Right lobe of liver (tissue), 6 donors: ENCODE data around the gene GAS2L2. TPM values are rescaled to one million over a fixed set of nuclear protein-coding genes. Genes with fewer than 3 reads are reported as not detected.

Experiments
- ATAC-seq, 4 donors: fragments of 200-7000 bp; cut with Tn5 transposase; one replicate each; pipeline ENCODE4 v1.9.1; 2020; ENCODE audit warnings: mild to moderate bottlenecking in 4 of 4, moderate library complexity in 4 of 4
- DNase-seq, 3 donors: peaks; one replicate each; pipeline ENCODE4 v3.0.0-alpha.2; 2020
- H3K27ac ChIP-seq, 3 donors: fragments of 200-600 bp; one replicate each; pipeline ENCODE4 v1.8.0; 2022
- H3K27me3 ChIP-seq, 2 donors: fragments of 200-600 bp; one replicate each; pipeline ENCODE4 v1.8.0; 2022
- H3K36me3 ChIP-seq, 4 donors: fragments of 200-600 bp; sonication (generic) in 1 of 4; one replicate each; pipeline versions ENCODE4 v1.5.1 to v1.8.0; 2017 to 2022; ENCODE audit warnings: control low read depth in 1 of 4
- H3K4me1 ChIP-seq, 4 donors: fragments of 200-600 bp; sonication (generic) in 1 of 4; one replicate each; pipeline versions ENCODE4 v1.5.1 to v1.8.0; 2017 to 2022; ENCODE audit warnings: control low read depth in 1 of 4
- H3K4me3 ChIP-seq, 3 donors: fragments of 200-600 bp; one replicate each; pipeline ENCODE4 v1.8.0; 2022
- H3K9me3 ChIP-seq, 4 donors: fragments of 200-600 bp; sonication (generic) in 1 of 4; one replicate each; pipeline versions ENCODE4 v1.5.1 to v1.8.0; 2017 to 2022; ENCODE audit warnings: control low read depth in 1 of 4
- POLR2A ChIP-seq: fragments of 450-650 bp; IDR thresholded peaks from one replicate; pipeline ENCODE4 v1.6.1; 2017; ENCODE audit warnings: antibody characterized with exemption, mild to moderate bottlenecking
- WGBS: methylation state at CpG from one replicate; pipeline ENCODE4 v1.1.6; 2018; ENCODE audit warnings: low coverage, low lambda C conversion rate; ENCODE audit not compliant: insufficient coverage; ENCODE audit errors: missing lambda C conversion rate; 5-methylcytosine and 5-hydroxymethylcytosine counted together
- intact Hi-C, 2 donors: fragments of 100-400 bp; cut with DNase I; formaldehyde crosslinking; loops; one replicate each; pipeline versions ENCODE4 v1.11.2 to v1.14.1; 2022
- total RNA-seq, 6 experiments: library from RNA; depleted of rRNA in 2 of 6; stranded (reverse); fragments of >200 nt in 2 of 6; fragmentation: NEBNext Ultra II Directional in 3 of 6; extraction: Animal tissue kit (Norgen Biotek cat#: 25700) in 3 of 6; gene quantifications; one replicate each; pipeline versions ENCODE4 v1.1.0 to v1.2.4, GENCODE V29; 2016 to 2023
- TF ChIP-seq, protein P1 (sequence below), 4 donors: fragments of 200-600 bp in 3 of 4; fragments of 450-650 bp in 1 of 4; IDR thresholded peaks; one replicate each; pipeline versions ENCODE4 v1.5.1 to v1.8.0; 2016 to 2022; ENCODE audit warnings: antibody characterized with exemption in 4 of 4, mild to moderate bottlenecking in 2 of 4
- donor health status: DM: no; HTN: yes; CAD: no.
- donor health status: DM: no; HTN: no; CAD: no.
- donor health status: DM: no; HTN: no; CAD: no.
- donor health status: DM: no; HTN: yes; CAD: no.
- donor health status: DM: no; HTN: yes; CAD: no.

GAS2L2 gene
- total RNA-seq, 6 experiments from 2014 or later: not detected

DNA sequence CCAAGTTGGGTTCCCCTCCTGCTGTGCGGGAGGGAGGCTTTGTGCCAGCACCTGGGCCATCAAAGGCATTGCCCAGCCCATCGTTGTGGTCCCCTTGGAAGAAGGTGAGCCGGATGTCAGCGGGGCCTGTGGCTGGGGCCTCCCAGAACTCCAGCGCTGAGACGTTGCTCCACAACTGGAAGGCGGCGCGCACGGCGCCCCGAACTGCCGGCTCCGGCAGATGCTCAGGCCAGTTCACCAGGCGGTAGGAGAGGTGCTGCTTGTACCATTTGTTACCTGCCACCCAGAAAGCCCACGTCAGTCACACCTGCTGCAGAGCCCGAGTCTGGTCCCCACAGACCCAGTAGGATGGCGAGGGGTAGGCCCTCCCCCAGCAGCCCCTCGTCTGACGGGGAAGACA lies 20.1 kb upstream of the GAS2L2 start:
- Histone ChIP-seq H3K27ac (no peak overlapping the region), H3K4me3 (no peak overlapping the region), H3K27me3 (no peaks in the 10 kb centered on the region), H3K36me3 (no peaks in the 10 kb centered on the region), H3K9me3 (no peaks in the 10 kb centered on the region), H3K4me1 (peaks cover 0 to 9% (median 2%) of the 10 kb centered on the region in 4 donors)
- no peak for ATAC-seq
- no CpG with 5 or more reads among the region's 20 CpGs for WGBS
- DNase-seq: no peak
- intact Hi-C loops: no loop called here
- TF ChIP-seq, protein P1, sequence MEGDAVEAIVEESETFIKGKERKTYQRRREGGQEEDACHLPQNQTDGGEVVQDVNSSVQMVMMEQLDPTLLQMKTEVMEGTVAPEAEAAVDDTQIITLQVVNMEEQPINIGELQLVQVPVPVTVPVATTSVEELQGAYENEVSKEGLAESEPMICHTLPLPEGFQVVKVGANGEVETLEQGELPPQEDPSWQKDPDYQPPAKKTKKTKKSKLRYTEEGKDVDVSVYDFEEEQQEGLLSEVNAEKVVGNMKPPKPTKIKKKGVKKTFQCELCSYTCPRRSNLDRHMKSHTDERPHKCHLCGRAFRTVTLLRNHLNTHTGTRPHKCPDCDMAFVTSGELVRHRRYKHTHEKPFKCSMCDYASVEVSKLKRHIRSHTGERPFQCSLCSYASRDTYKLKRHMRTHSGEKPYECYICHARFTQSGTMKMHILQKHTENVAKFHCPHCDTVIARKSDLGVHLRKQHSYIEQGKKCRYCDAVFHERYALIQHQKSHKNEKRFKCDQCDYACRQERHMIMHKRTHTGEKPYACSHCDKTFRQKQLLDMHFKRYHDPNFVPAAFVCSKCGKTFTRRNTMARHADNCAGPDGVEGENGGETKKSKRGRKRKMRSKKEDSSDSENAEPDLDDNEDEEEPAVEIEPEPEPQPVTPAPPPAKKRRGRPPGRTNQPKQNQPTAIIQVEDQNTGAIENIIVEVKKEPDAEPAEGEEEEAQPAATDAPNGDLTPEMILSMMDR (IDR thresholded peaks at IDR 0.05): no peak
- no peak for TF ChIP-seq POLR2A

DNA sequence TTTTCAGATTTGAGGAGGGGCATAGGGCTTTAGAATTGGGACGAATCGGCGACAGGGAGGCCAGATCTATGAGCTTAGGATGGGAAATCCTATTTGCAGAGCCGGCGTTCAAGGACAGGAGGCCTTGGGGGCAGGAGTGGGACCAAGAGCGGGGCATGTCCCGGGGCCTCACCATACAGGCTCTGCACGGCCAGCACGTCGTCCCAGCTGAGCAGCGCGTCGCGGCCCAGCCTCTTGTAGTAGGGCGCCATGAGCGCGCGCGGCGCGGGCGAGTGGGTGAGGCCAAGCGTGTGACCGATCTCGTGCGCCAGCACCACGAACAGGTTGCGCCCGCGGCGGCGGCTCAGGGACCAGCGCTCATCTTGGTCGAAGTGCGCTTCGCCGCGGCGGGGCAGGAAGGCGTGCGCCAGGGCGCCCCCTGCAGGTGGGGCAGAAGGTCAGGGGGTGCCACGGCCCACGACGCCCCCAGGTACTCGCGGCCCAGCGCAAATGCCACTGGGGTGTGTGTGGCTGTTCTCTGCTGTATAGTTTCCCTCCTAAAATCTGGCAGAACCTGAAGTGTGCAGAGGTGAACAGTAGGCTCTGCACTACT lies 17.0 kb upstream of the GAS2L2 start:
- Histone ChIP-seq H3K27ac (no peak overlapping the region), H3K4me3 (no peak overlapping the region), H3K4me1 (no peaks in the 10 kb centered on the region), H3K27me3 (no peaks in the 10 kb centered on the region), H3K9me3 (no peaks in the 10 kb centered on the region), H3K36me3 (no peaks in the 10 kb centered on the region)
- WGBS: 86% methylated on average over 8 of the region's 48 CpGs
- DNase-seq: peak in 1 of 3 donors; percentile 40
- intact Hi-C loops: loop anchor here (5.0 kb wide), 1 partner anchor 37 kb away; the partner anchor contains the start of gene TAF15 (in 2 of the 2)
- no peak for ATAC-seq
- TF ChIP-seq POLR2A: no peak
- TF ChIP-seq, protein P1 (IDR thresholded peaks at IDR 0.05): peak in 1 of 4 donors; percentile 10

DNA sequence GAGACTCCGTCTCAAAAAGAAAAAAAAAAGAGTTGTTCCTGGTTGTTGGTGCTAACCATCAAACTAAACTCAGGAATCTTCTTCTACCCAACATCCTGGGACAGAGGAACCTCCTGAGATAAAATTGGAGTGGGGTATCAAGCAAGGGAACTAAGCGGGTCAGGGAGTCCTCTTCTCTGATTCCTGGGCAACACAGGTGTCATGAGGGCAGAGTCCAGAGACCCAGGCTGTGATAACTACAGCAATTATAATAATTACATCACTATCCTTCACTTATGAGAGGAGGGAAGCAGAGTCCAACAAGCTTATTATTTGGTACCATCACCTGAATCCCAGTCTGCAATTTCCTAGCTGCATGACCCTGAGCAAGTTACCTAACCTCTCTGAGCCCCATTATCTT lies 15.8 kb upstream of the GAS2L2 start:
- H3K36me3 ChIP-seq: no peaks in the 10 kb centered on the region
- H3K9me3 ChIP-seq: no peaks in the 10 kb centered on the region
- no peaks in the 10 kb centered on the region for H3K27me3 ChIP-seq
- intact Hi-C loops: loop anchor here (5.0 kb wide), 1 partner anchor 39 kb away; the partner anchor contains the start of gene TAF15 (in 2 of the 2)
- no peak for DNase-seq
- 100% methylated on average over 1 of the region's 2 CpGs for WGBS
- H3K4me1 ChIP-seq: peaks cover 0 to 6% (median 0%) of the 10 kb centered on the region in 4 donors
- no peak overlapping the region for H3K27ac ChIP-seq
- TF ChIP-seq POLR2A: no peak
- TF ChIP-seq, protein P1 (IDR thresholded peaks at IDR 0.05): no peak
- H3K4me3 ChIP-seq: no peak overlapping the region
- no peak for ATAC-seq

DNA sequence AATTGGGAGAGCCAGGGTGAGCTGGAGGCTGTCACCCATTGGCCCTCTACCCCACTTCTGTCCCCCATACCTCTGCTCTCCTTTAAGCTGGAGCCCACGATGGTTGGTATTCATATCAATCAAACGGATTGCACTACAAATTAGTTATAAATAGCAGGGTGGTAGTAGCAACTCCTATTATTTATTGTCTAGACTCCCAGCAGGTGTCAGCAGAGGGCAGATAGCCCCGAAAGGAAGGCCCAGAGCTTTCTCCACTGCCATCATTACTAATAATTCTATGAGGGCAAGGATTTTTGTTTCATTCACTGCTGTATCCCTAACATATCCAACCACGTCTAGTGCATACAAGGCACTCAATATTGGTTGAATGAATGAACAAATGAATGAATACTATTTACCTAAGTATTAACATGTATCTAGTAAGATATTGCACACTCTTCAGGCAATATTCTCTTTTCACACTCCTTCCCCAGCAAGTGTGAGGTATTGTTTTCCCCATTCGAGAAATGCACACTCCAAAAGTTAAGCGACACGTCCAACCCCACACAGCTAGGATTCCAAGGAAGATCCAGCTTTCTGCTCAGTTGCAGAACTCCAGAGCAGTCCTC lies 14.0 kb upstream of the GAS2L2 start:
- Histone ChIP-seq H3K9me3 (no peaks in the 10 kb centered on the region), H3K27ac (no peak overlapping the region), H3K27me3 (no peaks in the 10 kb centered on the region), H3K36me3 (no peaks in the 10 kb centered on the region), H3K4me3 (no peak overlapping the region), H3K4me1 (peaks cover 0 to 6% (median 0%) of the 10 kb centered on the region in 4 donors)
- DNase-seq (peak in 1 of 3 donors; percentile 63), ATAC-seq (peak; percentile 22 to 45 (median 42))
- WGBS: 4% methylated on average over 5 of the region's 7 CpGs
- TF ChIP-seq, protein P1 (IDR thresholded peaks at IDR 0.05): peak; percentile 56 to 67 (median 62)
- TF ChIP-seq POLR2A: no peak
- intact Hi-C loops: loop anchor here (5.0 kb wide), 1 partner anchor 40 kb away; the partner anchor contains the start of gene TAF15 (in 2 of the 2)
